Testis (tissue), 2 donors: ENCODE measurements around the gene KRT3.

Experiments used
- POLR2A ChIP-seq: fragments of 450-650 bp; IDR thresholded peaks from one replicate; pipeline ENCODE4 v1.6.1; 2017; ENCODE audit warnings: antibody characterized with exemption, mild to moderate bottlenecking, moderate library complexity
- TF ChIP-seq, protein P1 (sequence below), 3 experiments: fragments of 450-650 bp in 2 of 3; fragments of 200-600 bp in 1 of 3; sonication (generic) in 1 of 3; IDR thresholded peaks; one replicate each; pipeline ENCODE4 v1.5.1; 2016 to 2019; ENCODE audit warnings: antibody characterized with exemption in 3 of 3, mild to moderate bottlenecking in 2 of 3, moderate library complexity in 1 of 3

GRCh38 chr12:52787324-52788191, 8.4 kb downstream of the KRT3 start:
- TF ChIP-seq, protein P1, sequence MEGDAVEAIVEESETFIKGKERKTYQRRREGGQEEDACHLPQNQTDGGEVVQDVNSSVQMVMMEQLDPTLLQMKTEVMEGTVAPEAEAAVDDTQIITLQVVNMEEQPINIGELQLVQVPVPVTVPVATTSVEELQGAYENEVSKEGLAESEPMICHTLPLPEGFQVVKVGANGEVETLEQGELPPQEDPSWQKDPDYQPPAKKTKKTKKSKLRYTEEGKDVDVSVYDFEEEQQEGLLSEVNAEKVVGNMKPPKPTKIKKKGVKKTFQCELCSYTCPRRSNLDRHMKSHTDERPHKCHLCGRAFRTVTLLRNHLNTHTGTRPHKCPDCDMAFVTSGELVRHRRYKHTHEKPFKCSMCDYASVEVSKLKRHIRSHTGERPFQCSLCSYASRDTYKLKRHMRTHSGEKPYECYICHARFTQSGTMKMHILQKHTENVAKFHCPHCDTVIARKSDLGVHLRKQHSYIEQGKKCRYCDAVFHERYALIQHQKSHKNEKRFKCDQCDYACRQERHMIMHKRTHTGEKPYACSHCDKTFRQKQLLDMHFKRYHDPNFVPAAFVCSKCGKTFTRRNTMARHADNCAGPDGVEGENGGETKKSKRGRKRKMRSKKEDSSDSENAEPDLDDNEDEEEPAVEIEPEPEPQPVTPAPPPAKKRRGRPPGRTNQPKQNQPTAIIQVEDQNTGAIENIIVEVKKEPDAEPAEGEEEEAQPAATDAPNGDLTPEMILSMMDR (IDR thresholded peaks at IDR 0.05): no peak
- no peak for TF ChIP-seq POLR2A
